ENCODE measurements around the gene DNAH7.
A peak's percentile ranks its signal among the peaks of the same experiment; 100 is the strongest.
"Not testable (repeated sequence)": the region's sequence is repeated elsewhere in the genome, so short reads cannot be mapped to it uniquely, and the experiment has no call there.

The DNAH7 gene
- total RNA-seq, result 0.21 to 1.3 (median 0.76) reads per million in 18 experiments

- peak; percentile 89 to 92 for DNase-seq
Observed at GRCh38 chr2:196068271-196069209, at the start of gene DNAH7. DNAH7 (minus strand) TSS chr2:196068837; CDS start chr2:196068711, 126 bp downstream.

GRCh38 chr2:196117214-196117705, 48.6 kb upstream of the DNAH7 start:
- no peak for DNase-seq

- DNase-seq, result no peak
Observed at GRCh38 chr2:196113061-196113974, 44.7 kb upstream of the DNAH7 start.

GRCh38 chr2:196112418-196113034, 43.9 kb upstream of the DNAH7 start:
- no peak for DNase-seq

GRCh38 chr2:196108604-196109003, 40.0 kb upstream of the DNAH7 start:
- no peak for DNase-seq

- peak; percentile 29 to 57 for DNase-seq
Observed at GRCh38 chr2:196105951-196106350, 37.3 kb upstream of the DNAH7 start.

GRCh38 chr2:196104066-196104465, 35.4 kb upstream of the DNAH7 start:
- DNase-seq, result no peak

GRCh38 chr2:196103626-196104025, 35.0 kb upstream of the DNAH7 start:
- DNase-seq, result no peak

GRCh38 chr2:196101325-196101991, 32.8 kb upstream of the DNAH7 start:
- DNase-seq, result no peak

GRCh38 chr2:196099916-196100315, 31.3 kb upstream of the DNAH7 start:
- DNase-seq, result peak; percentile 16 to 46

GRCh38 chr2:196097864-196098660, 29.4 kb upstream of the DNAH7 start:
- DNase-seq, result no peak

- DNase-seq, result no peak
Observed at GRCh38 chr2:196096982-196097745, 28.5 kb upstream of the DNAH7 start.

- DNase-seq, result no peak
Observed at GRCh38 chr2:196096264-196096663, 27.6 kb upstream of the DNAH7 start.

GRCh38 chr2:196089448-196089847, 20.8 kb upstream of the DNAH7 start:
- not testable (repeated sequence) for DNase-seq

GRCh38 chr2:196088203-196088602, 19.6 kb upstream of the DNAH7 start:
- DNase-seq, result peak; percentile 8 to 14

- DNase-seq, result no peak
Observed at GRCh38 chr2:196086517-196087368, 18.1 kb upstream of the DNAH7 start.

GRCh38 chr2:196083601-196084000, 15.0 kb upstream of the DNAH7 start:
- no peak for DNase-seq

GRCh38 chr2:196080526-196080925, 11.9 kb upstream of the DNAH7 start:
- no peak for DNase-seq

- no peak for DNase-seq
Observed at GRCh38 chr2:196079052-196079451, 10.4 kb upstream of the DNAH7 start.

All from inflammatory macrophage (primary cell).